IPS-18a (cell line): Measurements from ENCODE around the gene RIMS3.

Experiments used
- H3K27ac ChIP-seq: one replicate; pipeline ENCODE4 v1.5.1; 2013; ENCODE audit warnings: low read length
- H3K27me3 ChIP-seq: one replicate; pipeline ENCODE4 v1.6.1; 2013; ENCODE audit warnings: mild to moderate bottlenecking, low read length; ENCODE audit not compliant: control insufficient read depth, insufficient read depth
- H3K36me3 ChIP-seq: one replicate; pipeline ENCODE4 v1.6.1; 2013; ENCODE audit warnings: low read depth, low read length; ENCODE audit not compliant: control insufficient read depth
- H3K4me1 ChIP-seq: one replicate; pipeline ENCODE4 v1.6.1; 2013; ENCODE audit warnings: low read depth, low read length; ENCODE audit not compliant: control insufficient read depth
- H3K4me3 ChIP-seq: one replicate; pipeline ENCODE4 v1.5.1; 2013; ENCODE audit warnings: low read length
- H3K9ac ChIP-seq: one replicate; pipeline ENCODE4 v1.6.1; 2013; ENCODE audit warnings: mild to moderate bottlenecking, low read length, moderate library complexity
- H3K9me3 ChIP-seq: one replicate; pipeline ENCODE4 v1.6.1; 2013; ENCODE audit warnings: low read depth, low read length; ENCODE audit not compliant: control insufficient read depth

RIMS3 gene

GRCh38 chr1:40649592-40649930 lies 15.9 kb downstream of the RIMS3 start:
- no peaks in the 10 kb centered on the region for H3K27me3 ChIP-seq
- no peak overlapping the region for H3K4me3 ChIP-seq
- H3K9me3 ChIP-seq = no peaks in the 10 kb centered on the region
- no peak overlapping the region for H3K27ac ChIP-seq
- no peaks in the 10 kb centered on the region for H3K36me3 ChIP-seq
- H3K9ac ChIP-seq = no peak overlapping the region
- H3K4me1 ChIP-seq = peaks cover 11% of the 10 kb centered on the region

DNA sequence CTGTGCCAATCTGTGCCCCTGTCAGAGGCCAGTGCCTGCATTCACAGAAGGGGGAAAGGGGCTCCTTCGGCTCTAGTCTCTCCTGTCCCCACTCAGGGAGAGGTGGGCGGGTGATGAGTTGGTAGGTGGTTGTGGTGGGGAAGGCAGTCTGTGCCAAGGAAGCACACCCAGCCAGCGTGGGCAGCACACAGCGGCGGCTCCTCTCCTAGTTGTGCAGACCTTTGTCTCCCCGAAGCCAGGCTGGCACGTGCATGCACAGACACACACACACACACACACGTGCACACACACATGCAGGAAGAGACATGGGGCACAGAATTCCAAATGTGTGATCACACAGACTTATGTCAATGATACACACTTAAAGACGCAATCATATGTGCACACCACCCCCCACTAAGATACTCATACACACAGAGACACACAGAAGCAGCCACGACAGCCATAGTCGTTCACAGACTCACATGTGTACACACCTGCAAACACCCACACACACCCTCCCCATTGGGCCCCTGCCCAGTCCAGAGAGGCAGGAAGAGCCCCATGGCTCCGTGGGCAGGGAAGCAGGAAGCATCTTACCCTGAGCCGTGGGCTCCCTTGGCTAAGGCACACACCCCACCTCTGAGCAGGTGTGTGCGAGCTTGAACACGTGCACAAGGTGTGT lies 16.4 kb downstream of the RIMS3 start:
- peaks cover 8% of the 10 kb centered on the region for H3K4me1 ChIP-seq
- no peaks in the 10 kb centered on the region for H3K36me3 ChIP-seq
- no peak overlapping the region for H3K4me3 ChIP-seq
- no peak overlapping the region for H3K27ac ChIP-seq
- no peak overlapping the region for H3K9ac ChIP-seq
- no peaks in the 10 kb centered on the region for H3K27me3 ChIP-seq
- no peaks in the 10 kb centered on the region for H3K9me3 ChIP-seq

GRCh38 chr1:40648200-40648599 lies 17.3 kb downstream of the RIMS3 start:
- Histone ChIP-seq H3K27ac (no peak overlapping the region), H3K4me3 (no peak overlapping the region), H3K9me3 (no peaks in the 10 kb centered on the region), H3K36me3 (no peaks in the 10 kb centered on the region), H3K4me1 (peaks cover 3% of the 10 kb centered on the region), H3K9ac (no peak overlapping the region), H3K27me3 (no peaks in the 10 kb centered on the region)

DNA sequence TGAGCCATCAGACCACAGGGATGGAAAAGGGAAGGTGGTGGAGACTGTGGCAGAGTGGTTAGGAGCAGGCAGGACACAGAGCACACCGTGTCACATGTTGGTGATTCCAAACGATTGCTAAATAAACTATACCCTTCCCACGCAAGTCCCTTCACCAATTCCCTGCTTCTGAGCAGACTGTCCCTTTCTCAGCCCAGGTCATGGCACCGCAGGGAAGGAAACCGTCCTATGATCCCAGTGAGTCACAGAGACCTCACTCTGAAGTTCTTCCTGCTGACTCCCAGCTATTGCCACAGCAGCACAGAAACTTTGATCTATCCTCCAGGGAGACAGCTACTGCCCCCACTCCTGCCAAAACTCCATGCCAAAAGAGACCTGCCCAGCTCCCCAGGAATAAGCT lies 19.2 kb downstream of the RIMS3 start:
- Histone ChIP-seq H3K36me3 (no peaks in the 10 kb centered on the region), H3K27ac (no peak overlapping the region), H3K4me1 (peaks cover 3% of the 10 kb centered on the region), H3K27me3 (no peaks in the 10 kb centered on the region), H3K9ac (no peak overlapping the region), H3K4me3 (no peak overlapping the region), H3K9me3 (no peaks in the 10 kb centered on the region)

DNA sequence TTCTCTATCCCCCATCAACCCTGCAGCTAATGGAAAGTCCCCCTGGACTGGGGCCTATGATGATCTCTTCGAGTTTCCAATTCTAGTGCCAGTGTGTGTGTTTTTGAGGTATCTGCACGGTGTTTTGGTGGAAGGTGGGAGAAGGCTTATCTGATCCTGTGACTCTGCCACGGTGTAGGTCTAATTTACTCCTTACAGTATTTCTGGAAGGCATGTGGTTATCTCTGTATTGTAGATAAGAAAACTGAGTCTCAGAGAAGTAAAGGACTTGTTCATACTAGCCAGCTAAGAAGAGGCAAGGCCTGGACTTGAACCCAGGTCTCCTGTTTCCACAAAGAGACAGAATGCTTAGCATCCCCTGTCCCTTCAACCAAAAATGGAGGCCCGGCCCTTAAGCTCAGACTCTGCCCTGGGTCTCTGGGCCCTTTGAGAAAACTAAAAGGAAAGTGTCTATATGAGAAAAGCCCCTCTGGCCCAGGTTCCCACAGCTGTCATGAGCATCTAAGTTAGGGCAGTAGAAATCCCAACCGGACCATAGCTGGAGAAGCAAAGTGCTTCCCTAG lies 20.3 kb downstream of the RIMS3 start:
- no peak overlapping the region for H3K27ac ChIP-seq
- H3K36me3 ChIP-seq = no peaks in the 10 kb centered on the region

GRCh38 chr1:40641601-40642242 lies 23.8 kb downstream of the RIMS3 start:
- Histone ChIP-seq H3K4me1 (no peaks in the 10 kb centered on the region), H3K27me3 (no peaks in the 10 kb centered on the region), H3K36me3 (no peaks in the 10 kb centered on the region), H3K4me3 (no peak overlapping the region), H3K9me3 (no peaks in the 10 kb centered on the region), H3K27ac (no peak overlapping the region), H3K9ac (no peak overlapping the region)

More for the DNA sequence above, 20.3 kb downstream of the RIMS3 start:
- Histone ChIP-seq H3K9ac (no peak overlapping the region), H3K4me1 (peaks cover 2% of the 10 kb centered on the region), H3K4me3 (no peak overlapping the region), H3K9me3 (no peaks in the 10 kb centered on the region), H3K27me3 (no peaks in the 10 kb centered on the region)

DNA sequence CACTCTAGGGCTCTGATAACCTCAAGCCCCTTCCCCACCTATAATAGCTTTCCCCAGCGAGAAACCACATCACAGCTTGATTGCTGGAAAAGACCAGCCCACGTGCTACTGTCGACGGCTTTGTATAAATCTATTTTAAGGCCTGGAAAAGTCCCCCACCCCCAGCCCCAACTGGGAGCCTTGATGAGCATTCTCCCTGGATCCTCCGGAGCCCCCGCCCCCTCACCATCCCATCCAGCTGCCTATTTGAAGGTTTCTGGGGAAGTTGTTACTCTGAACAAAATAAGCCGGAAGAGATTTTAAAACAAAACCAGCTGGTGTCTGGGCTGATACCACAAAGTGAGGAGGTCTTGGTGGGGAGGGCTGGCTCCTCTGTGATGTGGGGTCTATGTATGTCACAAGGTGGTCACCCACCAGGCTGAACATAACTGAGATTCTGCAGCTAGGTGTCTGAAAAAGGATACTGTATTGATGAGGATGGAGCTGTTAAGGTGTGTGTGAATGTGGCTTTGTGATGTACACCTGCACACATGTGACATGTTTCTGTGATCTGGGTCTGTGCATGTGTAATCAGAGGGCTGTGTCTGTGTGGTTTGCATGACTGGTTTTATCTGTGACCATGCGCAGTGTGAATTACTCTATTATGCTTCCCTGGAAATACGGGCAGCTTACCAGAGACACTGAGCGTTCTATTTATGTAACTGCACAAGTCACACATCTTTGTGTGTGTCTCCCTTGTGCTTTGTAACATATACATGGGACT lies 25.0 kb downstream of the RIMS3 start:
- Histone ChIP-seq H3K9ac (no peak overlapping the region), H3K36me3 (no peaks in the 10 kb centered on the region), H3K27ac (no peak overlapping the region), H3K4me3 (no peak overlapping the region), H3K4me1 (no peaks in the 10 kb centered on the region), H3K27me3 (no peaks in the 10 kb centered on the region), H3K9me3 (no peaks in the 10 kb centered on the region)

DNA sequence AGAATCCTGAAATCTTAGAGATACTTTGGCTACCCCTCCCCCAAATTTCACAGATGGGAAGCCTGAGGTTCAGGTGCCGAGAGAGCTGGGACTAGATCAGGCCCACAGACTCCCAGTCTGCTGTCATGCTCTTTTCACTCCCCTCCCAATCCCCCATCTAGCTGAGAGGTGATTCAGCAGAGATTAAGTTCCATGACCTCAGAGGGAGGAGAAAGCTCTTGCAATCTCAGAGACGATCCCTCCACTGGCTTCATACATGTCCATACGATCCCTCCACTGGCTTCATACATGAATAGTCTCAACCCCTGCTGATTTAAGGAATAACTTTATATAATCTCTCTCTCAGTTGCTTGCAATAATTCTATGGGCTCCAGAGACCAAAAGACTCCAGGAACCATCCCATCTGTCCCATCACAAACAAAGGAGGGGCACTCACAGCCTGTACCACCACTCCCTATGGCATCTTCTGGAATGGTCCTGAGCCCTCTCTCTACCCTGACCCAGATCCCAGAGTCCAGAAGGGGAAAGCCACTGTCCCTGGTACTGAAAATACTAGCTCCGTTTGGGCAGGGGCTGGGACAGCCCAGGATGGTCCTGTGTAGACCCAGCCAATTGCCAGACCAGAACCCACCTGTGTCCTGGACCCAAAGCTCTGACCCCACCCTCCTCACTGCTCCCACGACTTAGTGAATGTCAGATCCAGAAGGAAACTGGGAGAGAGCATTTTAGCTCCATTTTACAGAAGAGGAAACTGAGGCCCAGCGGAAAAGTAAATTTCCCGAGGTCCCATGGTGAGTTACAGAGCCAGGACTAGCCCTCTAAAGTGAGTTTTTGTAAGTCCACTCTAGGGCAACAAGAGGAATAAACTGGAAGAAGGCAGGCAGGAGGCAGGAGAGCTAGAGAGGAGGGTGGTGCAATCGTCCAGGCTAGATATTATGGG lies 27.1 kb downstream of the RIMS3 start:
- H3K4me1 ChIP-seq = no peaks in the 10 kb centered on the region
- H3K27ac ChIP-seq = no peak overlapping the region
- no peaks in the 10 kb centered on the region for H3K9me3 ChIP-seq
- no peaks in the 10 kb centered on the region for H3K27me3 ChIP-seq
- H3K4me3 ChIP-seq = no peak overlapping the region
- H3K36me3 ChIP-seq = no peaks in the 10 kb centered on the region
- no peak overlapping the region for H3K9ac ChIP-seq

DNA sequence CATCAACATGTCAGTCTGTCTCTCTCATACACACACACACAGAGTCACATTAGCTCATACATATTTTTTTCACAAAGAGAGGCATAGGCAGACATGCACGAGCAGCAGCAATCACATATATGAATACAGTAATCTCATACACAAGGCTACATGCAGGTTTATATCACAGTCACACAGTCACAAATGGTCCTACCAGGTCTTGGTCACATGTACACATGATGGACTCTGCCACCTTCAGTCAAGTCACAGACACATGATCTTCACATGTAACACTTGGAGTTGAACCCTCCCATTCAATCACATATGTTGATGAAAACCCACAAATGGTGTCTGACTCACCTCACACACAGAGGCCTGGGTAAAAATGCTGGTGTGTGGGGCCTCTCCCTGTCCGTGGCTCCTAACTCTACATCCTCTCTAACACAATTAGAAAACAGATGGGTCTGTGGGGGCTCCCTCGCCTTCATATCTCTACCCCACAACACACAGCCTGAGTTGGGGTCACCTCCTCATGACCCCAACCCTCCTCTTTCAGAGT lies 27.9 kb downstream of the RIMS3 start:
- H3K9ac ChIP-seq = no peak overlapping the region
- H3K36me3 ChIP-seq = no peaks in the 10 kb centered on the region
- H3K9me3 ChIP-seq = no peaks in the 10 kb centered on the region
- no peaks in the 10 kb centered on the region for H3K27me3 ChIP-seq
- H3K4me1 ChIP-seq = no peaks in the 10 kb centered on the region
- no peak overlapping the region for H3K4me3 ChIP-seq
- H3K27ac ChIP-seq = no peak overlapping the region

DNA sequence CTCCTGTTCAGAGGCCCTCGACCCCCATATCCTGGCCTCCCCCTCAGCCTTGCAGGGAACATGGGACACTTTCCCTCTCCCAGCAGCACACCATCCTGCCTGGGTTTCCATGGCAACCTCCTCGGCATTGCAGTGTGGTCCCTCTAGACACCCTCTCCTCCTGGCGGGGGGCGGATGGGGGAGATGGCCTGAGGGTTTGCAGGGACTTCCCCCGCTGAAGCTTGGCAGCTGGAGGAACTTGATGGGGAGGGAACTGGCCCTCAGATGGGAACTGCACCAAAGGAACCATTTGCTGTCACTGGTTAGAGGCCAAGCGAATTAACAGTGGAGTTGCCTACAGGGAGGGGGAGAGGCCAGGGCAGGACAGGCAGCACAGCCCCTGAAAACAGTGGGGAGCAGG lies 28.7 kb downstream of the RIMS3 start:
- no peak overlapping the region for H3K4me3 ChIP-seq
- no peaks in the 10 kb centered on the region for H3K27me3 ChIP-seq
- H3K4me1 ChIP-seq = no peaks in the 10 kb centered on the region
- H3K9ac ChIP-seq = no peak overlapping the region
- no peaks in the 10 kb centered on the region for H3K36me3 ChIP-seq
- H3K9me3 ChIP-seq = no peaks in the 10 kb centered on the region
- no peak overlapping the region for H3K27ac ChIP-seq
